ENCODE results near the gene SELENON.
"Not testable (repeated sequence)": the region's sequence is repeated elsewhere in the genome, so short reads cannot be mapped to it uniquely, and the experiment has no call there.

The SELENON gene

GRCh38 chr1:25829046-25829445, 29.1 kb downstream of the SELENON start:
- Mint-ChIP-seq H3K4me1 (peaks cover 12% of the 10 kb centered on the region), H3K4me3 (no peak overlapping the region), H3K27ac (no peak overlapping the region), H3K9me3 (no peaks in the 10 kb centered on the region), H3K36me3 (peaks cover 51% of the 10 kb centered on the region), H3K27me3 (no peaks in the 10 kb centered on the region)
- CTCF ChIA-PET: no interaction called here
- no peak for DNase-seq

GRCh38 chr1:25831569-25832196, 31.7 kb downstream of the SELENON start:
- H3K27ac Mint-ChIP-seq: peak overlapping the region; percentile 4
- H3K4me1 Mint-ChIP-seq: peaks cover 12% of the 10 kb centered on the region
- CTCF ChIA-PET: interaction anchor here (1.0 to 1.3 kb wide), 2 partner anchors 11 to 165 kb away, joined by 3 to 4 read pairs; no protein-coding TSS in a partner anchor
- H3K36me3 Mint-ChIP-seq: peaks cover 58% of the 10 kb centered on the region
- H3K4me3 Mint-ChIP-seq: no peak overlapping the region
- H3K9me3 Mint-ChIP-seq: no peaks in the 10 kb centered on the region
- no peaks in the 10 kb centered on the region for H3K27me3 Mint-ChIP-seq
- DNase-seq: no peak

GRCh38 chr1:25832336-25833037, 32.5 kb downstream of the SELENON start:
- no peak for DNase-seq
- H3K27ac Mint-ChIP-seq: no peak overlapping the region
- H3K4me3 Mint-ChIP-seq: no peak overlapping the region
- H3K4me1 Mint-ChIP-seq: peaks cover 12% of the 10 kb centered on the region
- CTCF ChIA-PET: interaction anchor here (1.0 to 1.3 kb wide), 3 partner anchors 10 to 165 kb away, joined by 3 to 4 read pairs (median 3); no protein-coding TSS in a partner anchor
- no peaks in the 10 kb centered on the region for H3K9me3 Mint-ChIP-seq
- peaks cover 57% of the 10 kb centered on the region for H3K36me3 Mint-ChIP-seq
- H3K27me3 Mint-ChIP-seq: no peaks in the 10 kb centered on the region

- DNase-seq: no peak
- Mint-ChIP-seq H3K27me3 (no peaks in the 10 kb centered on the region), H3K9me3 (no peaks in the 10 kb centered on the region), H3K4me1 (peaks cover 12% of the 10 kb centered on the region), H3K36me3 (peaks cover 53% of the 10 kb centered on the region), H3K4me3 (no peak overlapping the region), H3K27ac (peak overlapping the region; percentile 45)
- CTCF ChIA-PET: interaction anchor here (1.2 kb wide), 1 partner anchor 9 kb away, joined by 3 read pairs; no protein-coding TSS in a partner anchor
Observed at GRCh38 chr1:25833158-25833557, 33.2 kb downstream of the SELENON start.

- H3K4me3 Mint-ChIP-seq: no peak overlapping the region
- CTCF ChIA-PET: interaction anchor here (1.3 kb wide), 1 partner anchor 61 kb away, joined by 3 read pairs; no protein-coding TSS in a partner anchor
- no peaks in the 10 kb centered on the region for H3K9me3 Mint-ChIP-seq
- no peak overlapping the region for H3K27ac Mint-ChIP-seq
- no peaks in the 10 kb centered on the region for H3K27me3 Mint-ChIP-seq
- H3K4me1 Mint-ChIP-seq: peaks cover 12% of the 10 kb centered on the region
- DNase-seq: no peak
- H3K36me3 Mint-ChIP-seq: peaks cover 44% of the 10 kb centered on the region
Observed at GRCh38 chr1:25834894-25835293, 34.9 kb downstream of the SELENON start.

- H3K4me3 Mint-ChIP-seq: no peak overlapping the region
- no peaks in the 10 kb centered on the region for H3K9me3 Mint-ChIP-seq
- no peaks in the 10 kb centered on the region for H3K27me3 Mint-ChIP-seq
- H3K27ac Mint-ChIP-seq: no peak overlapping the region
- DNase-seq: no peak
- CTCF ChIA-PET: interaction anchor here (0.8 to 1.2 kb wide), 3 partner anchors 9 to 90 kb away, joined by 3 to 5 read pairs (median 3); no protein-coding TSS in a partner anchor
- peaks cover 28% of the 10 kb centered on the region for H3K36me3 Mint-ChIP-seq
- peaks cover 8% of the 10 kb centered on the region for H3K4me1 Mint-ChIP-seq
Observed at GRCh38 chr1:25836695-25837094, 36.7 kb downstream of the SELENON start.

GRCh38 chr1:25837262-25837875, 37.4 kb downstream of the SELENON start:
- Mint-ChIP-seq H3K27me3 (no peaks in the 10 kb centered on the region), H3K9me3 (no peaks in the 10 kb centered on the region), H3K4me3 (no peak overlapping the region), H3K27ac (no peak overlapping the region), H3K4me1 (peaks cover under 1% of the 10 kb centered on the region), H3K36me3 (peaks cover 25% of the 10 kb centered on the region)
- CTCF ChIA-PET: interaction anchor here (0.8 to 1.2 kb wide), 3 partner anchors 8 to 89 kb away, joined by 3 to 5 read pairs (median 3); no protein-coding TSS in a partner anchor
- no peak for DNase-seq

GRCh38 chr1:25839808-25840207, 39.8 kb downstream of the SELENON start:
- H3K9me3 Mint-ChIP-seq, DNase-seq, H3K4me3 Mint-ChIP-seq, CTCF ChIA-PET, H3K4me1 Mint-ChIP-seq, H3K27me3 Mint-ChIP-seq, H3K27ac Mint-ChIP-seq: not testable (repeated sequence)
- peaks cover 15% of the 10 kb centered on the region for H3K36me3 Mint-ChIP-seq

GRCh38 chr1:25843483-25843882, 43.5 kb downstream of the SELENON start:
- Mint-ChIP-seq H3K27ac (no peak overlapping the region), H3K9me3 (no peaks in the 10 kb centered on the region), H3K27me3 (no peaks in the 10 kb centered on the region), H3K4me3 (no peak overlapping the region), H3K4me1 (no peaks in the 10 kb centered on the region), H3K36me3 (peaks cover under 1% of the 10 kb centered on the region)
- DNase-seq: no peak
- CTCF ChIA-PET: no interaction called here

- DNase-seq: no peak
- Mint-ChIP-seq H3K4me1 (no peaks in the 10 kb centered on the region), H3K4me3 (no peak overlapping the region), H3K27ac (no peak overlapping the region), H3K36me3 (no peaks in the 10 kb centered on the region), H3K9me3 (no peaks in the 10 kb centered on the region), H3K27me3 (no peaks in the 10 kb centered on the region)
- CTCF ChIA-PET: interaction anchor here (0.6 to 1.2 kb wide), 4 partner anchors 8 to 626 kb away, joined by 3 to 5 read pairs (median 3); no protein-coding TSS in a partner anchor
Observed at GRCh38 chr1:25844536-25845337, 44.7 kb downstream of the SELENON start.

GRCh38 chr1:25845664-25846063, 45.7 kb downstream of the SELENON start:
- CTCF ChIA-PET: interaction anchor here (1.1 kb wide), 1 partner anchor 9 kb away, joined by 3 read pairs; no protein-coding TSS in a partner anchor
- DNase-seq: no peak
- Mint-ChIP-seq H3K9me3 (no peaks in the 10 kb centered on the region), H3K4me1 (no peaks in the 10 kb centered on the region), H3K36me3 (no peaks in the 10 kb centered on the region), H3K4me3 (no peak overlapping the region), H3K27ac (no peak overlapping the region), H3K27me3 (no peaks in the 10 kb centered on the region)

- Mint-ChIP-seq H3K9me3 (no peaks in the 10 kb centered on the region), H3K4me1 (no peaks in the 10 kb centered on the region), H3K4me3 (no peak overlapping the region), H3K27ac (no peak overlapping the region), H3K36me3 (peaks cover 2% of the 10 kb centered on the region), H3K27me3 (no peaks in the 10 kb centered on the region)
- CTCF ChIA-PET: no interaction called here
- DNase-seq: no peak
Observed at GRCh38 chr1:25847929-25848328, 47.9 kb downstream of the SELENON start.

GRCh38 chr1:25848531-25848930, 48.5 kb downstream of the SELENON start:
- H3K4me3 Mint-ChIP-seq: no peak overlapping the region
- DNase-seq: no peak
- H3K27ac Mint-ChIP-seq: no peak overlapping the region
- CTCF ChIA-PET: no interaction called here
- no peaks in the 10 kb centered on the region for H3K4me1 Mint-ChIP-seq
- H3K27me3 Mint-ChIP-seq: no peaks in the 10 kb centered on the region
- H3K9me3 Mint-ChIP-seq: no peaks in the 10 kb centered on the region
- peaks cover 5% of the 10 kb centered on the region for H3K36me3 Mint-ChIP-seq

GRCh38 chr1:25854554-25854953, 54.6 kb downstream of the SELENON start:
- Mint-ChIP-seq H3K36me3 (peaks cover 12% of the 10 kb centered on the region), H3K4me3 (no peak overlapping the region), H3K9me3 (no peaks in the 10 kb centered on the region), H3K27me3 (no peaks in the 10 kb centered on the region), H3K4me1 (peaks cover 15% of the 10 kb centered on the region), H3K27ac (no peak overlapping the region)
- no peak for DNase-seq
- CTCF ChIA-PET: no interaction called here
